Measurements from ENCODE around the gene NOL7. TPM values are rescaled to one million over a fixed set of nuclear protein-coding genes. Genes with fewer than 3 reads are reported as not detected.

Gene NOL7
- total RNA-seq, 1 donor from 2014 or later, result 67.5 TPM

- POLR2A ChIA-PET, result no interaction called here
- ATAC-seq (ENCODE audit: low read depth), result no peak
- DNase-seq, result no peak
- Mint-ChIP-seq H3K4me3 (no peak overlapping the region), H3K27ac (no peak overlapping the region), H3K27me3 (no peaks in the 10 kb centered on the region), H3K9me3 (no peaks in the 10 kb centered on the region), H3K36me3 (ENCODE audit: low read depth) (peaks cover 59% of the 10 kb centered on the region), H3K4me1 (no peaks in the 10 kb centered on the region)
- CTCF ChIA-PET, result interaction anchor here (1.0 kb wide), 1 partner anchor 17 kb away, joined by 3 read pairs; no protein-coding TSS in a partner anchor
- intact Hi-C loops (cut with micrococcal nuclease), result no loop called here
- TF ChIP-seq CTCF (IDR thresholded peaks at IDR 0.05), result no peak
These were observed 21.4 kb upstream of the NOL7 start for GRCh38 chr6:13593720-13594119.

- Mint-ChIP-seq H3K36me3 (ENCODE audit: low read depth) (peaks cover 72% of the 10 kb centered on the region), H3K27me3 (no peaks in the 10 kb centered on the region), H3K4me3 (no peak overlapping the region), H3K27ac (no peak overlapping the region), H3K4me1 (no peaks in the 10 kb centered on the region), H3K9me3 (no peaks in the 10 kb centered on the region)
- intact Hi-C loops (cut with micrococcal nuclease), result no loop called here
- no peak for DNase-seq
- ATAC-seq (ENCODE audit: low read depth), result no peak
- ChIA-PET CTCF (no interaction called here), POLR2A (no interaction called here)
- TF ChIP-seq CTCF (IDR thresholded peaks at IDR 0.05), result no peak
These were observed 18.1 kb upstream of the NOL7 start for GRCh38 chr6:13597073-13597472.

- peaks cover 75% of the 10 kb centered on the region for H3K36me3 Mint-ChIP-seq (ENCODE audit: low read depth)
- intact Hi-C loops (cut with micrococcal nuclease), result no loop called here
- ChIA-PET CTCF (no interaction called here), POLR2A (no interaction called here)
- ATAC-seq (ENCODE audit: low read depth), result no peak
- H3K27me3 Mint-ChIP-seq, result no peaks in the 10 kb centered on the region
- no peak overlapping the region for H3K27ac Mint-ChIP-seq
- no peaks in the 10 kb centered on the region for H3K9me3 Mint-ChIP-seq
- H3K4me3 Mint-ChIP-seq, result no peak overlapping the region
- no peaks in the 10 kb centered on the region for H3K4me1 Mint-ChIP-seq
- no peak for TF ChIP-seq CTCF (IDR thresholded peaks at IDR 0.05)
- no peak for DNase-seq
These were observed 15.1 kb upstream of the NOL7 start for GRCh38 chr6:13600036-13600435.

GRCh38 chr6:13604135-13604534 is 11.0 kb upstream of the NOL7 start:
- Mint-ChIP-seq H3K27ac (no peak overlapping the region), H3K9me3 (no peaks in the 10 kb centered on the region), H3K4me1 (no peaks in the 10 kb centered on the region), H3K27me3 (no peaks in the 10 kb centered on the region), H3K4me3 (no peak overlapping the region), H3K36me3 (ENCODE audit: low read depth) (peaks cover 54% of the 10 kb centered on the region)
- ATAC-seq (ENCODE audit: low read depth) (no peak), DNase-seq (no peak)
- CTCF ChIA-PET, result interaction anchor here (0.8 kb wide), 1 partner anchor 29 kb away, joined by 3 read pairs; the partner anchor contains the start of gene SIRT5
- no peak for TF ChIP-seq CTCF (IDR thresholded peaks at IDR 0.05)
- intact Hi-C loops (cut with micrococcal nuclease), result no loop called here
- POLR2A ChIA-PET, result interaction anchor here (0.5 kb wide), 1 partner anchor 162 kb away, joined by 8 read pairs; no protein-coding TSS in a partner anchor

- no peak for TF ChIP-seq CTCF (IDR thresholded peaks at IDR 0.05)
- Mint-ChIP-seq H3K36me3 (ENCODE audit: low read depth) (peaks cover 48% of the 10 kb centered on the region), H3K27me3 (no peaks in the 10 kb centered on the region), H3K4me3 (no peak overlapping the region), H3K4me1 (no peaks in the 10 kb centered on the region), H3K9me3 (no peaks in the 10 kb centered on the region), H3K27ac (no peak overlapping the region)
- ATAC-seq (ENCODE audit: low read depth) (no peak), DNase-seq (no peak)
- CTCF ChIA-PET, result interaction anchor here (0.8 kb wide), 1 partner anchor 30 kb away, joined by 3 read pairs; the partner anchor contains the start of gene SIRT5
- intact Hi-C loops (cut with micrococcal nuclease), result no loop called here
- POLR2A ChIA-PET, result interaction anchor here (0.5 to 1.8 kb wide), 2 partner anchors 11 to 161 kb away, joined by 4 to 8 read pairs; partner anchors contain the start of gene NOL7
These were observed 10.4 kb upstream of the NOL7 start for GRCh38 chr6:13604546-13605416.
